ENCODE data around the gene GSTO2.
A peak's percentile ranks its signal among the peaks of the same experiment; 100 is the strongest.

Gene GSTO2

DNA sequence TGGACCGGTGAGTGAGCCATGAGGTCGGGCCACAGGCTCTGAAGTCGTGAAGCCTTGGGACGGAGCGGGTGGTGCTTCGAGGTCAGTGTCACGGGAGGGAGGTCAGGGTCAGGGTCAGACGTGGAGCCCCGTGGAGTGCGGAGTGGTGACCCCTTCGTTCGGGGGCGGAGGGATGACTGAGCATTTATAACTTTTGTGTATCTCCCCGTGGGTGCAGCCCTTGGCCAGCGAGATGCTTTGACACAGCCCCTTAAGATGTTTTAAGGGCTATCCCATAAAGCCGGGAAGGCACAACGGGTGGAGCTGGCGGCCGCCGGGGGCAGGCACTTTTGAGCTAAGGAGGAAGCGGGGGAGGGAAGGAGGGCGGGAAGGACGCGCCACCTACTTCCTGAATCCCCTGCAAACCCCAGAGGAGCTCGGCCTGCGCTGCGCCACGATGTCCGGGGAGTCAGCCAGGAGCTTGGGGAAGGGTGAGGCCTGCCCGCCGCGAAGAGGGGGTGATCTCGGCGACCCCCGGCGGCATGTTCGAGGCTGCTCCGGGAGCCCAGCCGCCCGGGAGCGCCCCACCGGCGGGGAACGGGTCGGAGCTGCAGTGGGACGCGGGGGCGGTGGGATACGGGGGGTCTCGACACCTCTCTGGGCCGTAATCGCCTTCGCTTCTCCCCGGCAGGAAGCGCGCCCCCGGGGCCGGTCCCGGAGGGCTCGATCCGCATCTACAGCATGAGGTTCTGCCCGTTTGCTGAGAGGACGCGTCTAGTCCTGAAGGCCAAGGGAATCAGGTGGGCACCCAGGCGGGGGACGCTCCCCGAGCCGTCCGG is 14.3 kb upstream of the GSTO2 start, which contains the start of gene GSTO1:
GSTO1 (plus strand) TSS at position 400 of the 818 bp plus-strand sequence; CDS start at position 437, 37 bp downstream.
- peak; percentile 67 for DNase-seq

DNA sequence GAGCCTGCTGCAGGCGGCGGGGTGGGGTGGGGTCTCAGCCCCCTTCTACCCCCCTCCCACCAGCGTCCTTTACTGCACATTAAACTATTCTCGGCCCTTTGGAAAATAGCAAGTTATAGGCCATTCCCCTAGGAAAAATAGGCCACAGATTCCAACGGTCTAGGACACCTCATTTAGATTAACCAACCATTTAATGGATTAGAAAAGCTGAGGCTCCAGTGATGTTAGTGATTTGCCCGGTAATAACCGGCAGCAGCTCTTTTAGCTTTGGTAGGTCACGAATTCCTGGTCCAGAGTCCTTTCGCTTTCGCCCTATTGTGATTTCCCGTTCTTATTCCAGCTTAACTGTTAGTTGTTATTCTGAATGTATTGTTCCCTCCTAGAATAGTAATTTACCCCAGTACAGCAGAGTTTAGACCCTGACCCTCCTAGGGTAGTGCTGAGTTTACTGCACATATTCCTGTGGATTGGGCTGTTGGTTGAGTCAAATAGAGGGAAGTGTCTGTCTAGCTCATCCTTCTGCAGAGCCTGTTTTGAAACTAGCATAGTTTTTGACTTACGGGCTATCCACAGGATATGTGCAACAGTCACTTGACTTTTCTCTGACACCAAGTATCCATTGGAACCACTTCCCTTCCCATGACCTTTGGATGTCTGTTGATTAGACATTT is 13.5 kb upstream of the GSTO2 start:
- DNase-seq = peak; percentile 58

DNA sequence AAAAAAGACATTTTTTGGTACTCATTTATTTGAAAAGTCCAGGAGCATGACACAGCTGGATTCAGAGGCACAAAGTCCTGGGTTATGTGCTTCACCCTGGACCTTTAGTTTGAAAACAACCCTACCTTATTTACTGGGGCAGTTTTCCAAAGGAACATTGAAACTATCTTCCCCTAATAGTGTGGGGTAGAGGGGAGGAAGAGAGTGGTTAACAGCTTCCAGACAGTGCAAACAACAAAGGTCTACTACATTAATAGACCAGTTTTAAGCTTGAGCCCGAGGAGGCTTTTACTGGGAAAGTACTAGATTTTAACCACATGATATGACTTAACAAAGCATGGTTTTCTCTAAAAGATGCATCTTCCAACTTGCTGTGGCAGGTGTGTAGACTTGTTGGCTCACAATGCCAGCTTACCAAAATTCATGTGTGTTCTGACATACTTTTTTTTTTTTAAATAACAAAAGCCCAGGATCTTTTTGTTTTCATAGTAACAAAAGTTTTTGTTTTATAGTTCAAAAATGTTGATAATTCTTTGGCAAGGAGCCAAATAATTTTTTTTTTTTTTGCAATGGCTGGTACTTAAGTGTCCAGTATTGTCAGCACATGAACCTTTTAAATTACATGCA is 12.5 kb upstream of the GSTO2 start:
- DNase-seq = no peak

DNA sequence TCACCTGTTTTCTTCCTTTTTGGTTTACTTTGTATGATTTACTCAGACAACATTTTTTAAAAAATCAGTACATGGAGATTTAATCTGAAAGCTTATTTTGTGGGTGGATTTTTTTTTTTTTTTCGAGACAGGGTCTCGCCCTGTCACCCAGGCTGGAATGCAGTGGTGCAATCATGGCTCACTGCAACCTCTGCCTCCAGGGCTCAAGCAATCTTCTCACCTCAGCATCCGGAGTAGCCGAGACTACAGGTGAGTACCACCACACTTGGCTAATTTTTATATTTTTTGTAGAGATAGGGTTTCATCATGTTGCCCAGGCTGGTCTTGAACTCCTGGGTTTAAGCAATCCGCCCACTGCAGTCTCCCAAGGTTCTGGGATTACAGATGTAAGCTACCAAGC is 11.7 kb upstream of the GSTO2 start:
- no peak for DNase-seq

DNA sequence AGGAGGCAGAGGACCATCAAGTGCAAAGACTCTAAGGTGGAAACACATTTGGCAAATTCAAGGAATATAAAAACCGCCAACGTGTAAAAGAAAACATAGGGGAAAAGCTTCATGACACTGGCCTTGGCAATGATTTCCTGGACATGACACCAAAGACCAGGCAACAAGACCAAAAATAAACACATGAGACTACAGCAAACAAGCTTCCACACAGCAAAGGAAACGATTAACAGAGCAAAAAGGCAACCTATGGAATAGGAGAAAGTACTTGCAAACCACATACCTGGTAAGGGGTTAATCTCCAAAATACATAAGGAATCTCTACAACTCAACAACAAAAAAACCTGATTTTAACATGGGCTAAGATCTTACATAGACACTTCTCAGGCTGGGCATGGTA is 10.8 kb upstream of the GSTO2 start:
- no peak for DNase-seq

DNA sequence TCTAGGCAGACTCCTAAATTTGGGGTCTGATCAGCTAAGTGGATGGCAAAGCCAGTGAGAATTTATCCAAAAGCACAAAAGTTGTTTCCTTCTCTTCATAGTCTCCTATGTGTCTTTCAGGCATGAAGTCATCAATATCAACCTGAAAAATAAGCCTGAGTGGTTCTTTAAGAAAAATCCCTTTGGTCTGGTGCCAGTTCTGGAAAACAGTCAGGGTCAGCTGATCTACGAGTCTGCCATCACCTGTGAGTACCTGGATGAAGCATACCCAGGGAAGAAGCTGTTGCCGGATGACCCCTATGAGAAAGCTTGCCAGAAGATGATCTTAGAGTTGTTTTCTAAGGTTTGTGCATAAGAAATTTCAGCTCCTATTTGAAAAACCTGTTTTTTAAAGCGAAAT is 9.5 kb upstream of the GSTO2 start:
- DNase-seq = no peak

DNA sequence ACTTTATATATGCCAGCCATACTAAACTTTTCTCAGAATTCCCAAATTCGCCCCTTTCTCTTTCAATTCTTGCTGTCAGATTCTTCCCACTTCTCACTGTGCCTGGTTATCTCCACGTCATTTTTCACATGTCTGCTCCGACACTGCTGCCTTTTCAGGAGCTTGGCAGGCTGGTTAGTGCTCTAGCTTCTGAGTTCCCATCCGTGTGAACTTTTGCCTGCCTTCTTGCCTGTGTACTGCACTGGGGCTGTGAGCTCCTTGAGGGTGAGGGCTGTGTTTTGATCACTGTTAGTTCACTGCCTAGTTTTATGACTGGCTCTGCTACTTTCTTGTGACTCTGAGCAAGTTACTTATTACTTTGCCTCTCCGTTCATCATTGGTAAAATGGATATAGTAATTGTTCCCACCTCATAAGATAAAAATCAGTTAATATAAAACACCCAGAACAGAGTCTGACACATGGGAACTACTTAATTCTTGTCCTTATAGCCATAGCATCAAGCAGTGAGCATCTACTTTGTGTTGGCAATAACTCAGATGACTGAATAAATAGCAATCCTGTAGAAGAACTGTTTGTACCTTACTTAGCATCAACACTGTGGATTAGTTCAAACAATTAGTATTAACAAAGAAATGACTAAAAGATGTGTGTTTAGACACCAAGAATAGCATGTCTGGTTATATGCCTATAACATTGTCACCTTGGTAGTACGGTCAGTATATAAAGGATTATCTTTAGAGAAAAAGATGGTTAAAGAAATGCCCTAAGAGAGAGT is 8.8 kb upstream of the GSTO2 start:
- DNase-seq = no peak

DNA sequence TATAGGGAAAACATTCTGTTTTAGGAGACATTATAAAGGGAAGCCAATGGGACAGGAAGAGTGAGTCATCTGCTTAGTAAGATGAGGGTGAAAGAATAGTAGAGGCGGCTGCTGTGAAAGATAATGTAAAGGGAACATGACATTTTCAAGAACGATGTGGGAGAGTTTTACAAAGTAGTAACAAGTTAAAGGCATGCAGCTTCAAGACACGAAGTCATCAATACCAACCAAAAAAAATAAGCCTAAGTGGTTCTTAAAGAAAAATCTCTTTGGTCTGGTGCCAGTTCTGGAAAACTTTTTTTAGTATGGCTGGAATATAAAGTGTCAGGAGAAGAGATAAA is 8.2 kb upstream of the GSTO2 start:
- DNase-seq = peak; percentile 43

DNA sequence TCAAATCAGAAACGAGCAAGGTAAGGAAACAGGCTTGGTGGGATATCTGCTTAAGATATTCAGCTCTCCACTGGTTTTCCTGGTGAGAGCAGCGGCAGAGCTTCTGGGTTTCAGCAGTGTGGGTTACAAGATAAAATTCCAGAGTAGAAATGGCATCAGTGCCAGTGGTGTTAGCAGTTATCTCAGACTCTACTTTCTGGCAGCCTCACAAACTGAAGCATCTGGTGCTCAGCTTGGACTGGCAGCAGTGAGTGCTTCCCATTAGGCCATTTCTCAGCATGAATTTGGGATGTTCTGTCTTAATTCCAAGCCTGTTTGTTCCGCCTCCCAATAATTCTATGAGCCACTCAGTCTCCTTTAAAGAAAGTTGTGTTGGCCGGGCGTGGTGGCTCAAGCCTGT is 6.9 kb upstream of the GSTO2 start:
- DNase-seq = no peak

DNA sequence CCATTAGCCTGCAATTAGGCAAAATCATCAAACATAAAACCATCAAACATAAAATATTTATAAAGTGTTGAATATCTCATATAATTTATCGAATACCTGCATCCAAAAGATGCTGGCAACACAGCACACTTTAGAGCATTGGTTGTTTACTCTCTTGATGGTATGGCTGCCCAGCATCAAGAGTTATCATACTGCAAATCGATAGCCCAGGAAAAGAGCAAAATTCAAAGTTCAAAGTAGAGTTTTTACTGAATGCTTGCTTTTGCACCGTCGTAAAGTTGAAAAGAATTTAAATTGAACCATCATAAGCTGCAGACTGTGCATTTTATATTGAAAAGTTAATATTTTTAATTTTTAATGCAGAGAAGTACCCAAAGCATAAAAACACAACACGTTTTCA is 4.2 kb upstream of the GSTO2 start:
- no peak for DNase-seq

DNA sequence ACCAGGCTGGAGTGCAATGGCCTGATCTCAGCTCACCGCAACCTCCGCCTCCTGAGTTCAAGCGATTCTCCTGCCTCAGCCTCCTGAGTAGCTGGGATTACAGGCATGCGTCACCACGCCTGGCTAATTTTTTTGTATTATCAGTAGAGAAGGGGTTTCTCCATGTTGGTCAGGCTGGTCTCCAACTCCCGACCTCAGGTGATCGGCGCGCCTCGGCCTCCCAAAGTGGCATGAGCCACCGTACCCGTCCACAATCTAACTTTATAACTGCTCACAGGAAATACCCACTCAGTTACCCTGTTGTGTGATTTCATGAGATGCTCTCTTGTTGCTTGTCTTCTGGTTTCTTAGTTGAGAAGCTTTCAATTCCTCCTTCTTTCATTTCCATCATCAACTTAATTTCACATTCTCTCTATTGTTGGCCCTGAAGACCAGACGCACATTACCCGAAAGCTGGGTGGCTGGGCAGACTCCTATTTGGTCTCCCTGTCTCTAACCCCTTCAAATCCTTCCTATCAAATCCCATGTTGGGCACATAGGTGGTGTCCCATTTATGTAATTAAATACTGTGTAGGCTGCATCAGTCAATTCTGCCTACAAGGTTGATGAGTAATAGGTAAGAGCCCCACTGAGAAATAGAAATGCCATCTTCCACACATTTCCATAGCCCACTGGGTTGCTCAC is 1.1 kb upstream of the GSTO2 start:
- no peak for DNase-seq

DNA sequence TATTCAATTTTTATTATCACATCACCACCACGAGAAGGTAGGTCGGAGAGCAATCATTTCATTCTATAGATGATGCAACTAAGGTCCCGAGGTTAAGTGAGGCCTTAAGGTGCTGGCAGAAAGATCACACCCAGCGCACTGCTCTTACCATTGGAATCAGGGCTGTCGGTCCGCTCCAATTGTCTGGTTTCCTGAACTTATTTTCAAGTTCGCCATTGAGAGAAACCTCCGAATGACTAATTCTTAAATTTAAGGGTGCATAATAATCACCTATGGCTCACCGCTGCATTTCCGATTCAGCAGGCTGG is 625 bp upstream of the GSTO2 start:
- no peak for DNase-seq

DNA sequence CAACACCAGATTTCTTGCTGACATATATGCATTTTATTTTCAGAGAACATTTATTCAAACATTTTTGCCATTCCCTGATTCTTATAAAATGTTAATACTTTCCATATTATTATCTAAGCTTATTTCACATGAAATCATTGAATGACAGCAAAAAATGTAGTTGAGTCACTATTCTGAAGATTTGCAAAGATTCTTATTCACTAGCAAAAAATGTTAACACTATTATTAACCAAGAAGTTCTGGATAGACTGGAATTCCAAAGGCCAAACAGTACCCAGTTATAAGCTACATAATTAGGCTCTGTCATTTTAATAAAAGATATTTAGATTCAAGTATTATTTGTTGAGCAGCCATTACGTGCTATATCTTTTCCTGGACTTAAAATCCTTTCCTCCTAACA is 4.3 kb downstream of the GSTO2 start:
- DNase-seq = no peak

DNA sequence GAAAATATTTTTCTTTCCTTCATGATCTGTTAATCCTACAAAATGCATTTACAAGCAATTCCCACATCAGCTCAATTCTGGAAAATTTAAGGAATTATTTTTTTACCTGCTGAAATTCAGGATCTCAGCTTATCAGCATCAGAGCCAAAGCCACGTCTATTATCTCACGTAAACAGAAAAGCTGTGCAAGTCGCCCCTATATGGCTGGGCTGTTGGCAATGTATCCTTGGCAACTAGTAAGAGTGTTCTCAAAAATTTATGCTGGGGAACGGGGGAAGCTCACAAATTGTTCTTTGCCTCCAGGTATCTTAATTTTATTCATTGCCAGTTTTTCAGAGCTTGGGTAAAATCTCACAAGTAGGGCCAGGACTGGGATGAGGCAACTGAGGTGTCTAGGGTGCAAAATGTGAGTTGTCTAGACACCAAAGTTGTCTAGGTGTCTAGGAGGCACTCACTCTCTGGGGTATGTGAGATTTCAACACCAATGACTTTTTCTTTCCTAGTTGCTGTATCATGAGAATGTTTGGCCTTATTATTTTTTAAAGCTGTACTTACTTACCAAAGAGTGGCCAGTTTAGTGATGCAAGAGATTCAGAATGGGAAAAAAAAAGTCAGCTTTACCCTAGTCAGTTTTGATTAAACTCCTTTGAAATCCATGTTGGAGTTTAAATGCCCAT is 5.1 kb downstream of the GSTO2 start:
- no peak for DNase-seq

DNA sequence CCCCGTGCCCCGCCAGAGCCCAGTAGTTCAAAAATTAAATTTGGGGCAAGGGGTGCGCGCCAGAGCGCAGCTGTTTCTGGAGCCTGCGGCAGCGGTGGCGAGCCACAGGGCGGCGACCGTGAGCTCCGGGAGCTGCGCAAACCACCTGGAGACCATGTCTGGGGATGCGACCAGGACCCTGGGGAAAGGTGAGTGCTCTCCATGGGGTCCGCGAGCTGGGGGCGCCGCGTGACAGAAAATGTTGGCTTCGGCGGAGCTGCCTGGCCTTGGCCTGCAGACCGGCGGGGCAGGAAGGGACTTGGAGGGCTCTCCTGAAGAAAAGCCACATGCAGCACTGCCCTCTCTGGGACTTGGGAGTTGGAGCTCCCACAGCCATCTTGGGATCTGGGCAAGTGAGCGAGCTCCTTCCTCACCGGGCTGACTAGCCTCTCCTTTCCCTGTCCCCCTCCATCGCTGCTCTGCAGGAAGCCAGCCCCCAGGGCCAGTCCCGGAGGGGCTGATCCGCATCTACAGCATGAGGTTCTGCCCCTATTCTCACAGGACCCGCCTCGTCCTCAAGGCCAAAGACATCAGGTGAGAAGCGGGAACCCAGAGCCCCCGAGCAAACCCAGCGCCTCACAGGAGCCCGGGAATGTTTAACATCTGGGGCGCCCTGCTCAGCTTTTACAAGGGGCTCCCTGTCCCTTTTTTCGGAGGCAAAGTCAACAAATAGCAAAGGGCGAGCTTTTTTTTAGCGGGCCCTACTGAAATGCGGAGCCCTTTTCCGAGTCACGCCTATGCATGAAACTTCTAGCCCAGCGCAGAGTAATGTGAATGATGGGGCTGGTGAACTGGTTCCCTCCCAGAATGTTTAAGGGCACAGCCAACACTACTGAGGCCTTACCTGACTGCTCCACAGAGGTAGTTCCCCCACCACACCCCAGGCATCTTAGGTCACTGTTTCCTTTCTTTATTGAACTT is 6.1 kb downstream of the GSTO2 start:
- DNase-seq = peak; percentile 55

DNA sequence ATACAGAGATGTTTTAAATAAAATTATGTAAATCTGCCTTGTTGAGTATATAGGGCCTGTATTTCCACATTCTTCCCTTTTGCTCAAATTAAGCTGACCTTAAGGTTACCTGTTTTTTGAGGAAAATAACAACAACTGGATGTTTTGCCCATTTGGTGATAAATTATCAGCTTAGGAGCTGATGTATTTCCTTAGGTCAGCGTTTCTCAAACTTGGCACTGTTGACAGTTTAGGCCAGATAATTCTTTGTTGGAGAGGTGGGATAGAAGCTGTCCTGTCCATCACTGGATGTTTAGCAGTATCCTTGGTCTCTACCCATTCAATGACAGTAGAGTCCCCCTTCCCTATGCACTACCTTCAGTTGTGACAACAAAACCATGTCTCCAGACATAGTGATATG is 7.2 kb downstream of the GSTO2 start:
- DNase-seq = no peak

DNA sequence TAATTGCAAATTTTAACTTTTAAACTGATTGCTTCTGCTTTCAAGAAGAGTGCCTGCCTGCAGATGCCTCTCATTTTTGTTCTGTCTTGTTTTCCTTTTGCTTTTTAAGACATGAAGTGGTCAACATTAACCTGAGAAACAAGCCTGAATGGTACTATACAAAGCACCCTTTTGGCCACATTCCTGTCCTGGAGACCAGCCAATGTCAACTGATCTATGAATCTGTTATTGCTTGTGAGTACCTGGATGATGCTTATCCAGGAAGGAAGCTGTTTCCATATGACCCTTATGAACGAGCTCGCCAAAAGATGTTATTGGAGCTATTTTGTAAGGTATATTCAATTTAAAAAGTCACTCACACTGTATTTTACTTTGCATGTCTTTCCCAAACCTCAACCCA is 8.8 kb downstream of the GSTO2 start:
- DNase-seq = no peak

DNA sequence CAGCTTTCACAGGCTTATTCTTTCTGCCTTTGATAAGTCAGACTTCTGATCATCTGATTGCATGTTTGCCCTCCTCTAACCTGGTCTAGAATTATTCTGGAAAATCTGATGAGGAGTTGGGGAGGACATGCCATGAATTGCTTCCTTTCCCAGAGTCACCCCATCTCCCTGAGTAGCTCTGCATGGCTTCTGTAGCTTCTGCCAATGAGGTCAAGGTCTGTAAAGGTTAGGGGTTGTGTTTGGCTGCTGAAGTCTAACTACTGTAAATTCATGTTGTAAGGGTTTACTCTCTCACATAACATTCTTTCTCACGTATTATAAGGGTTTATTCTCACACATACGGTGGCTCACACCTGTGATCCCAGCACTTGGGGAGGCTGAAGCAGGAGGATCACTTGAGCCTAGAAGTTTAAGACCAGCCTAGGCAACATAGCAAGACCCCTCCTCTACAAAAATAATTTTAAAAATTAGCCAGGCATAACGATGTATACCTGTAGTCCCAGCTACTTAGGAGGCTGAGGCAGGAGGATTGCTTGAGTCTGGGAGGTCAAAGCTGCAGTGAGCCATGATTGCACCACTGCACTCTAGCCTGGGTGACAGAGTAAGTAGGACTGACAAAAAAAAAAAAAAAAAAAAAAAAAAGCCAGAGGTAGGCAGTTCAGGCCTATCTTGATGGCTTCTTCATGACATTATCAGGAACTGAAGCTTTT is 10.7 kb downstream of the GSTO2 start:
- DNase-seq = no peak

DNA sequence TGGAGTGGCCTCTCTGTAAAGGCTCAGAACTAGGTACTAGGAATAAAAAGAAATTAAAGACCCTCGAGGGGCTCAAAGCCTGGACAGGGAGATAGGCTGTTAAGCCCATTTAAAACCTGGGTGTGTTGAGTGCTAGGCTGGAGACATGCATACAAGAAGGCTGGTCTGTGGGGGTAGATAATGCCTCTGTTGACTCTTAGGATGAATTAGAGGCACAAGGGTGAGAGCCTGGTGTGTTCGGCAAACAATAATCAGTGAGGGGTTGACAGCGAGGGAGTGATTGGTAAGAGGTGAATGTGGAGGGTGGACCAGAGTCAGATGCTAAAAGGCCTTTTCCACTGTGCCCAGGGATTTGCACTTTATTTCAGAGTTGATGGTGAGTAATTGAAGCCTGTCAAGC is 12.7 kb downstream of the GSTO2 start:
- no peak for DNase-seq

DNA sequence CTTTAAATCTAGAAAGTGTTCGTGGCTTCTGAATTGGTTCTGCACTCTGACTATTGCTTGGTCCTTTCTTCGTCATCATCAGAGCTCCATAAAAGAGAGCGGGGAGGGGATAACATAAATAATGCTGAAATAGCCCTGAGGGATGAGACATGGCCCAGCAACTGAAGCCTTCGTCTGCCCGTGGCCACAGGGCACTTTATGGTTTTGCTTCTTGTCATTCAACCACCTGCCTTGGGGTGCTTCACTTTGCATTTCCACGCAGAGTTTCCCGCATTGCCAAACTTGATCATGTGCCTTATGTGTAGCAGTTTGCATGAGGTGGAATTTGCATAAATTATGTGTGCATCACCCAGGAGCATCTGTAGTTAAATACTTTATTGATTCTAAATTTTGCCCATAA is 15.9 kb downstream of the GSTO2 start:
- no peak for DNase-seq

DNA sequence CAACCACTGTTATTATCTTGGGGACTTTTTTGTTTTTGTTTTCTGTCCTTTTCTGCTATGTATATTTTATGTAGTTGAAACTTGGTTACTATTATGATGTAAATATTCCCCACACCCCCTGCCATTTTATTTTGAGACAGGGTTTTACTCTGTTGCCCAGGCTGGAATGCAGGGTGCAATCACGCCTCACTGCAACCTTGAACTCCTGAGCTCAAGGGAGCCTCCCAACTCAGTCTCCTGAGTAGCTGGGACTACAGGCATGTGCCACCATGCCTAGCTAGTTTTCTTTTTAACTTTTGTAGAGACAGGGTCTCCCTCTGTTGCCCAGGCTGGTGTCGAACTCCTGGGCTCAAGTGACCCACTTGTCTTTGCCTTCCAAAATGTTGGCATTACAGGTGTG is 18.0 kb downstream of the GSTO2 start:
- DNase-seq = no peak

Measured in activated CD4-positive, alpha-beta T cell treated with anti-CD3 and anti-CD28 coated beads, Interleukin-2, amount 50 U/mL, for 16 hours (primary cell).